Omental fat pad (tissue), 4 donors: ENCODE results near the gene ZC3H8. TPM values are rescaled to one million over a fixed set of nuclear protein-coding genes. Genes with fewer than 3 reads are reported as not detected.

Experiments used
- ATAC-seq: fragments of 150-250 bp; one replicate; pipeline ENCODE4 v1.9.1; 2016; ENCODE audit warnings: mild to moderate bottlenecking, moderate library complexity; ENCODE audit not compliant: low FRiP score
- DNase-seq: peaks from one replicate; pipeline ENCODE4 v3.0.0-alpha.2; 2019; ENCODE audit warnings: low spot score
- CTCF ChIP-seq, 3 donors: fragments of 450-650 bp; IDR thresholded peaks; one replicate each; pipeline ENCODE4 v1.5.1; 2016 to 2017; ENCODE audit warnings: antibody characterized with exemption in 3 of 3, mild to moderate bottlenecking in 3 of 3, moderate library complexity in 2 of 3
- total RNA-seq, 4 donors: library from RNA; depleted of rRNA; stranded (reverse); fragments of >200 nt; gene quantifications; one replicate each; pipeline ENCODE4 v1.1.0, GENCODE V29; 2016

ZC3H8 gene
- total RNA-seq, 4 donors from 2014 or later, result 13.0 to 29.5 (median 22.2) TPM

GRCh38 chr2:112244854-112245253 is 10.0 kb downstream of the ZC3H8 start:
- no peak for TF ChIP-seq CTCF (IDR thresholded peaks at IDR 0.05)
- no peak for DNase-seq
- ATAC-seq, result no peak

- no peak for ATAC-seq
- no peak for TF ChIP-seq CTCF (IDR thresholded peaks at IDR 0.05)
- no peak for DNase-seq
Observed at GRCh38 chr2:112243233-112243632, 11.6 kb downstream of the ZC3H8 start.

- ATAC-seq, result no peak
- TF ChIP-seq CTCF (IDR thresholded peaks at IDR 0.05), result no peak
- no peak for DNase-seq
Observed at GRCh38 chr2:112242384-112242783, 12.5 kb downstream of the ZC3H8 start.

GRCh38 chr2:112239862-112240261 is 15.0 kb downstream of the ZC3H8 start:
- DNase-seq, result no peak
- no peak for TF ChIP-seq CTCF (IDR thresholded peaks at IDR 0.05)

GRCh38 chr2:112230371-112230770 is 24.5 kb downstream of the ZC3H8 start:
- no peak for TF ChIP-seq CTCF (IDR thresholded peaks at IDR 0.05)
- no peak for DNase-seq
- no peak for ATAC-seq

More at GRCh38 chr2:112239862-112240261, 15.0 kb downstream of the ZC3H8 start:
- no peak for ATAC-seq

- no peak for TF ChIP-seq CTCF (IDR thresholded peaks at IDR 0.05)
- no peak for DNase-seq
- no peak for ATAC-seq
Observed at GRCh38 chr2:112229348-112229747, 25.5 kb downstream of the ZC3H8 start.

- ATAC-seq, result no peak
- no peak for DNase-seq
Observed at GRCh38 chr2:112220831-112221230, 34.0 kb downstream of the ZC3H8 start.

More at GRCh38 chr2:112220831-112221230, 34.0 kb downstream of the ZC3H8 start:
- TF ChIP-seq CTCF (IDR thresholded peaks at IDR 0.05), result no peak
